Measurements from ENCODE around the gene HLA-A.

HLA-A gene

GRCh38 chr6:29956518-29956917, 14.2 kb downstream of the HLA-A start:
- TF ChIP-seq, protein P1, sequence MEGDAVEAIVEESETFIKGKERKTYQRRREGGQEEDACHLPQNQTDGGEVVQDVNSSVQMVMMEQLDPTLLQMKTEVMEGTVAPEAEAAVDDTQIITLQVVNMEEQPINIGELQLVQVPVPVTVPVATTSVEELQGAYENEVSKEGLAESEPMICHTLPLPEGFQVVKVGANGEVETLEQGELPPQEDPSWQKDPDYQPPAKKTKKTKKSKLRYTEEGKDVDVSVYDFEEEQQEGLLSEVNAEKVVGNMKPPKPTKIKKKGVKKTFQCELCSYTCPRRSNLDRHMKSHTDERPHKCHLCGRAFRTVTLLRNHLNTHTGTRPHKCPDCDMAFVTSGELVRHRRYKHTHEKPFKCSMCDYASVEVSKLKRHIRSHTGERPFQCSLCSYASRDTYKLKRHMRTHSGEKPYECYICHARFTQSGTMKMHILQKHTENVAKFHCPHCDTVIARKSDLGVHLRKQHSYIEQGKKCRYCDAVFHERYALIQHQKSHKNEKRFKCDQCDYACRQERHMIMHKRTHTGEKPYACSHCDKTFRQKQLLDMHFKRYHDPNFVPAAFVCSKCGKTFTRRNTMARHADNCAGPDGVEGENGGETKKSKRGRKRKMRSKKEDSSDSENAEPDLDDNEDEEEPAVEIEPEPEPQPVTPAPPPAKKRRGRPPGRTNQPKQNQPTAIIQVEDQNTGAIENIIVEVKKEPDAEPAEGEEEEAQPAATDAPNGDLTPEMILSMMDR (conservative IDR thresholded peaks at IDR 0.05; ENCODE audit: low read depth, low read length): no peak
- Histone ChIP-seq H3K27ac (no peak overlapping the region), H3K27me3 (ENCODE audit: insufficient read depth, low read depth) (no peaks in the 10 kb centered on the region), H3K4me1 (ENCODE audit: low read depth, poor library complexity, severe bottlenecking) (no peaks in the 10 kb centered on the region), H3K36me3 (ENCODE audit: insufficient read depth) (no peaks in the 10 kb centered on the region), H4K20me1 (ENCODE audit: insufficient read depth) (no peaks in the 10 kb centered on the region), H2AFZ (ENCODE audit: low read depth) (no peak overlapping the region), H3K9ac (no peak overlapping the region), H3K4me3 (IDR thresholded peaks at IDR 0.05; ENCODE audit: insufficient read depth, low read depth, low read length) (no peak overlapping the region), H3K4me2 (no peak overlapping the region), H3K79me2 (ENCODE audit: insufficient read depth, low read depth) (no peaks in the 10 kb centered on the region)

DNA sequence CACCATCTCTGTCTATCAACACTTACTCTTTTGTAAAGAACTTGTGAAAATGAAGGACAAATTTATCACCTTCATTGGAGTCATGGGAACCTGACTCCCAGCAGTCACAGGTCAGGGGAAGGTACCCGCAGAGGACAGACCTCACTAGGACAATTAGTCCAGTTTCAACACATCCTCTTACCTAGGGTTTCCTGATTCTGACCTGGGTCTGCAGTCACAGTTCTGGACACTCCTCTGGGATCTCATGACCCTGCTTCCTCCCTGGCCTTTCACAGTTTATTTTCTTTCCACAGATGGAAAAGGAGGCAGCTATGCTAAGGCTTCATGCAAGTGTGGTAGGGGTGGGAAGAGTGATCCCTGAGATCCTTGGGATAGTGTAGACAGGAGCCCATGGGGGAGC, 15.7 kb downstream of the HLA-A start:
- Histone ChIP-seq H4K20me1 (ENCODE audit: insufficient read depth) (no peaks in the 10 kb centered on the region), H3K9ac (no peak overlapping the region), H3K79me2 (ENCODE audit: insufficient read depth, low read depth) (no peaks in the 10 kb centered on the region), H2AFZ (ENCODE audit: low read depth) (no peak overlapping the region), H3K27me3 (ENCODE audit: insufficient read depth, low read depth) (no peaks in the 10 kb centered on the region), H3K27ac (no peak overlapping the region), H3K4me1 (ENCODE audit: low read depth, poor library complexity, severe bottlenecking) (no peaks in the 10 kb centered on the region), H3K36me3 (ENCODE audit: insufficient read depth) (no peaks in the 10 kb centered on the region), H3K4me3 (IDR thresholded peaks at IDR 0.05; ENCODE audit: insufficient read depth, low read depth, low read length) (no peak overlapping the region), H3K4me2 (no peak overlapping the region)
- TF ChIP-seq, protein P1 (conservative IDR thresholded peaks at IDR 0.05; ENCODE audit: low read depth, low read length): no peak

GRCh38 chr6:29958921-29959320, 16.6 kb downstream of the HLA-A start:
- Histone ChIP-seq H4K20me1 (ENCODE audit: insufficient read depth) (no peaks in the 10 kb centered on the region), H3K36me3 (ENCODE audit: insufficient read depth) (no peaks in the 10 kb centered on the region), H3K9ac (no peak overlapping the region), H3K4me2 (no peak overlapping the region), H3K27me3 (ENCODE audit: insufficient read depth, low read depth) (no peaks in the 10 kb centered on the region), H3K4me3 (IDR thresholded peaks at IDR 0.05; ENCODE audit: insufficient read depth, low read depth, low read length) (no peak overlapping the region), H3K27ac (no peak overlapping the region), H3K4me1 (ENCODE audit: low read depth, poor library complexity, severe bottlenecking) (peaks cover 2% of the 10 kb centered on the region), H2AFZ (ENCODE audit: low read depth) (no peak overlapping the region), H3K79me2 (ENCODE audit: insufficient read depth, low read depth) (no peaks in the 10 kb centered on the region)
- TF ChIP-seq, protein P1 (conservative IDR thresholded peaks at IDR 0.05; ENCODE audit: low read depth, low read length): no peak

DNA sequence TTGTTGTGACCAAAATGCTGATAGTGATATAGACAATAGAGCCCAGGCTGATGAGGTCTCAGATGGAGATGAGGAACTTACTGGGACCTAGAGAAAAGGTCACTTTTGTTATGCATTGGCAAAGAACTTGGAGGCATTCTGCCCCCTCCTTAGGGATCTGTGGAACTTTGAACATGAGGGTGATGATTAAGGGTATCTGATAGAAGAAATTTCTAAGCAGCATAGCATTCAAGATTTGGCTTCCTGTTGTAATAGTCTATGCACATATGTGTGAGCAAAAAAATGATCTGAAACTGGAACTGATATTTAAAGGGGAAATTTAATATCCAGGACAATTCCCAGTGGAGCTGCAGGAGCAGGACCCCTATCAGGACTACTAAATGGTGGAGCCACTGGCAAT, 17.1 kb downstream of the HLA-A start:
- no peak overlapping the region for H3K27ac ChIP-seq
- no peaks in the 10 kb centered on the region for H3K79me2 ChIP-seq (ENCODE audit: insufficient read depth, low read depth)
- TF ChIP-seq, protein P1 (conservative IDR thresholded peaks at IDR 0.05; ENCODE audit: low read depth, low read length): no peak
- peaks cover 7% of the 10 kb centered on the region for H3K4me1 ChIP-seq (ENCODE audit: low read depth, poor library complexity, severe bottlenecking)
- H3K9ac ChIP-seq: no peak overlapping the region
- no peaks in the 10 kb centered on the region for H4K20me1 ChIP-seq (ENCODE audit: insufficient read depth)
- no peak overlapping the region for H3K4me3 ChIP-seq (IDR thresholded peaks at IDR 0.05; ENCODE audit: insufficient read depth, low read depth, low read length)
- no peaks in the 10 kb centered on the region for H3K27me3 ChIP-seq (ENCODE audit: insufficient read depth, low read depth)
- no peaks in the 10 kb centered on the region for H3K36me3 ChIP-seq (ENCODE audit: insufficient read depth)
- H3K4me2 ChIP-seq: no peak overlapping the region
- no peak overlapping the region for H2AFZ ChIP-seq (ENCODE audit: low read depth)
